MCF 10A (cell line): ENCODE data around the gene RANBP2. TPM values are rescaled to one million over a fixed set of nuclear protein-coding genes. Genes with fewer than 3 reads are reported as not detected.

Experiments used
- BruUV-seq: library from RNA; stranded (reverse); fragments of 400-500 nt; replicated peaks from 2 replicates; lab custom pipeline; 2021; lab: Mats Ljungman, UMichigan
- CTCF ChIA-PET: fragments of 300-600 bp; sonication (Branson Sonifier 250); formaldehyde crosslinking; extraction: SDS; loops from one replicate; lab custom pipeline; 2021; ENCODE audit warnings: antibody characterized with exemption, inconsistent platforms; lab: Yijun Ruan, JAX
- POLR2A ChIA-PET: fragments of 300-600, 350-650 bp; sonication (Branson Sonifier 250); formaldehyde crosslinking; extraction: SDS; loops from one replicate; lab custom pipeline; 2020; ENCODE audit warnings: antibody characterized with exemption, inconsistent platforms; lab: Yijun Ruan, JAX
- DNase-seq: peaks from one replicate; pipeline ENCODE4 v3.0.0-alpha.2; 2018; ENCODE audit not compliant: unreplicated experiment
- H3K27ac Mint-ChIP-seq: one replicate; pipeline ENCODE4 v1.8.0; 2022; ENCODE audit warnings: mild to moderate bottlenecking, low read depth, mixed read lengths; ENCODE audit not compliant: unreplicated experiment
- H3K27me3 Mint-ChIP-seq: one replicate; pipeline ENCODE4 v1.8.0; 2022; ENCODE audit warnings: mixed read lengths; ENCODE audit not compliant: insufficient read depth, unreplicated experiment
- H3K36me3 Mint-ChIP-seq: one replicate; pipeline ENCODE4 v1.8.0; 2022; ENCODE audit warnings: mild to moderate bottlenecking, moderate library complexity, mixed read lengths; ENCODE audit not compliant: insufficient read depth, unreplicated experiment
- H3K4me1 Mint-ChIP-seq: one replicate; pipeline ENCODE4 v1.8.0; 2022; ENCODE audit warnings: mixed read lengths; ENCODE audit not compliant: insufficient read depth, unreplicated experiment
- H3K4me3 Mint-ChIP-seq: one replicate; pipeline ENCODE4 v1.8.0; 2022; ENCODE audit warnings: mild to moderate bottlenecking, moderate library complexity, mixed read lengths; ENCODE audit not compliant: unreplicated experiment
- H3K9me3 Mint-ChIP-seq: one replicate; pipeline ENCODE4 v1.8.0; 2022; ENCODE audit warnings: mixed read lengths; ENCODE audit not compliant: unreplicated experiment
- intact Hi-C: fragments of 100-400 bp; cut with micrococcal nuclease; formaldehyde crosslinking; loops from 2 replicates; pipeline ENCODE4 v1.14.1; 2022
- total RNA-seq: library from RNA; stranded (reverse); gene quantifications from 2 replicates; pipeline ENCODE4 v1.2.3, GENCODE V29; 2022
- TF ChIP-seq, protein P1 (sequence below): fragments of 200-600 bp; IDR thresholded peaks from one replicate; pipeline ENCODE4 v1.8.0; 2022; ENCODE audit warnings: antibody characterized with exemption, mild to moderate bottlenecking; ENCODE audit not compliant: unreplicated experiment

Gene RANBP2
- total RNA-seq, 1 experiment from 2014 or later: 52.2 TPM

DNA sequence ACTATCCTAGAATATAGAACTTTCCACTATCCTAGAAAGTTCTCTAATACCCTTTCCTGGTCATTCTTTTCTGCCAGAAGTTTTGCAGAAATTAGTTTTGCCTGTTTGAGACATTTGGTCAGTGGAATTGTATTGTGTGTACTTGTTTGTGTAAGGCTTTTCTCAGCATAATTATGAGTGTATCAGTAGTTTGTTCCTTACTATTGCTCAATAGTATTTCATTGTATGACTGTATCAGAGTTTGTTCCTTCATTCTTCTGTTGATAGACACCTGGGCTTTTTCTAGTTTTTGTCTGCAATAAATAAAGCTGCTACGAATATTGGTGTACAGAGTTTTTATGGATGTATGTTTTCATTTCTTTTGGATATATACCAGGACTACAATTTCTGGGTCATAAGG, 94.5 kb downstream of the RANBP2 start:
- no peaks in the 10 kb centered on the region for H3K27me3 Mint-ChIP-seq
- no peak overlapping the region for H3K4me3 Mint-ChIP-seq
- intact Hi-C loops: no loop called here
- no TSS peak for BruUV-seq
- no peak for DNase-seq
- TF ChIP-seq, protein P1, sequence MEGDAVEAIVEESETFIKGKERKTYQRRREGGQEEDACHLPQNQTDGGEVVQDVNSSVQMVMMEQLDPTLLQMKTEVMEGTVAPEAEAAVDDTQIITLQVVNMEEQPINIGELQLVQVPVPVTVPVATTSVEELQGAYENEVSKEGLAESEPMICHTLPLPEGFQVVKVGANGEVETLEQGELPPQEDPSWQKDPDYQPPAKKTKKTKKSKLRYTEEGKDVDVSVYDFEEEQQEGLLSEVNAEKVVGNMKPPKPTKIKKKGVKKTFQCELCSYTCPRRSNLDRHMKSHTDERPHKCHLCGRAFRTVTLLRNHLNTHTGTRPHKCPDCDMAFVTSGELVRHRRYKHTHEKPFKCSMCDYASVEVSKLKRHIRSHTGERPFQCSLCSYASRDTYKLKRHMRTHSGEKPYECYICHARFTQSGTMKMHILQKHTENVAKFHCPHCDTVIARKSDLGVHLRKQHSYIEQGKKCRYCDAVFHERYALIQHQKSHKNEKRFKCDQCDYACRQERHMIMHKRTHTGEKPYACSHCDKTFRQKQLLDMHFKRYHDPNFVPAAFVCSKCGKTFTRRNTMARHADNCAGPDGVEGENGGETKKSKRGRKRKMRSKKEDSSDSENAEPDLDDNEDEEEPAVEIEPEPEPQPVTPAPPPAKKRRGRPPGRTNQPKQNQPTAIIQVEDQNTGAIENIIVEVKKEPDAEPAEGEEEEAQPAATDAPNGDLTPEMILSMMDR: no peak
- no peak overlapping the region for H3K27ac Mint-ChIP-seq
- peaks cover 52% of the 10 kb centered on the region for H3K36me3 Mint-ChIP-seq
- ChIA-PET POLR2A (no interaction called here), CTCF (no interaction called here)
- H3K4me1 Mint-ChIP-seq: no peaks in the 10 kb centered on the region
- H3K9me3 Mint-ChIP-seq: peaks cover 20% of the 10 kb centered on the region

DNA sequence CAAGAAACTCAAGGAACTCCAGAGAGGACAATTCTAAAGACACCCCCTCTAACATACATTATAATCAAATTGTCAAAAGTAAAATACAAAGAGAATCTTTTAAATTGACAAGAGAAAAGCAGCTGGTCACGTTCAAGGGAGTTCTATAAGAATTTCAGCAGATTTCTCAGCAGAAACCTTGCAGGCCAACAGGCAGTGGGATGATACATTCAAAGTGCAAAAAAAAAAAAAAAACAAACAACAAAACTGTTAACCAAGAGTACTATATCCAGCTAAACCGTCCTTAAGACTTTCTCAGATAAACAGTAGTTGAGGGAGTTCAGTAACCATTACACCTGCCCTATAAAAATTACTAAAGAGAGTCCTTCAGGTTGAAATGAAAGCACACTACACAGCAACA, 101.2 kb downstream of the RANBP2 start:
- no peak overlapping the region for H3K4me3 Mint-ChIP-seq
- H3K36me3 Mint-ChIP-seq: peaks cover 47% of the 10 kb centered on the region
- ChIA-PET POLR2A (no interaction called here), CTCF (no interaction called here)
- peaks cover 9% of the 10 kb centered on the region for H3K4me1 Mint-ChIP-seq
- H3K27ac Mint-ChIP-seq: no peak overlapping the region
- peaks cover 7% of the 10 kb centered on the region for H3K9me3 Mint-ChIP-seq
- H3K27me3 Mint-ChIP-seq: no peaks in the 10 kb centered on the region
- intact Hi-C loops: no loop called here
- no peak for DNase-seq
- no TSS peak for BruUV-seq
- TF ChIP-seq, protein P1: no peak

DNA sequence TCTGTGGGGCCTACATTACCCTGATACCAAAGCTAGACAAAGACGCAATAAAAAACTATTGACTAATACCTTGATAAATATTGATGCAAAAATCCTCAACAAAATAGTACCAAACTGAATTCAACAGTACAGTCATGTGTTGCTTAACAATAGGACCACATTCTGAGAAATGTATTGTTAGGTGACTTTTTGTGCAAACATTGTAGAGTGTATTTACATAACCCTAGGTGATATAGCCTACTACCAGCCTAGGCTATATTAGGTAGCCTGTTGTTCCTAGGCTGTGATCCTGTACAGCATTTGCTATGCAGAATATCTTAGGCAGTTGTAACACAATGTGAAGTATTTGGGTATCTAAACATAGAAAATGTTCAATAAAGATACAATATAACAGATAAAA, 104.0 kb downstream of the RANBP2 start:
- Mint-ChIP-seq H3K27ac (no peak overlapping the region), H3K36me3 (peaks cover 24% of the 10 kb centered on the region), H3K9me3 (peaks cover 7% of the 10 kb centered on the region), H3K4me3 (no peak overlapping the region), H3K27me3 (no peaks in the 10 kb centered on the region), H3K4me1 (peaks cover 9% of the 10 kb centered on the region)
- TF ChIP-seq, protein P1: no peak
- POLR2A ChIA-PET: interaction anchor here (1.2 kb wide), 1 partner anchor 47 kb away, joined by 4 read pairs; no protein-coding TSS in a partner anchor
- no TSS peak for BruUV-seq
- intact Hi-C loops: no loop called here
- CTCF ChIA-PET: no interaction called here
- DNase-seq: no peak

DNA sequence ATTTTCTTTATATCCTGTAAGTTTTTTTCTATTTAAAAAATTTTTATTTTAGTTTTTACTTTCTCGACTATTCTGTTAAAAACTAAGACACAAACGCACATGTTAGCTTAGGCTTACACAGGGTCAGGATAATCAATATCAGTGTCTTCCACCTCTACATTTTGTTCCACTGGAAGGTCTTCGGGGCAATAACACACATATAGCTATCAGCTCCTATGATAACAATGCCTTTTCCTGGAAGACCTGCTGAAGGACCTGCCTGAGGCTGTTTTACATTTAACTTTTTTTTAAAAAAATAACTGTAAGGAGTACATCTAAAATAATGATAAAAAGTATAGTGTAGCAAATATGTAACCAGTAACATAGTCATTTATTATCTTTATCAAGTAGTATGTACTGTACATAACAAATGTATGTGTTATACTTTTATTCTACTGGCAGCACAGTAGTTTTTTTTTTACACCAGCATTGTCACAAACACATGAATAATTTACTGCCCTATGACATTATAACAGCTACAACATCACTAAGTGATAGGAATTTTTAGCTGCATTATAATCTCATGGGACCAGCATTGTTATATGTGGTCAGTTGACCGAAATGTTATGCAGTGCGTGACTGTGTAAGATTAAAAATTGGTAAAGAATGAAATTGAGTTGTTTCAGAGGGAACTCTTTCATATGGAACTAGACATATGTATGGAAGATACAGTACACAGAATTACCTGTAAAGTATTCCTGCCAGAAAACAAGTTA, 105.2 kb downstream of the RANBP2 start:
- Mint-ChIP-seq H3K4me1 (peaks cover 9% of the 10 kb centered on the region), H3K27ac (no peak overlapping the region), H3K27me3 (no peaks in the 10 kb centered on the region), H3K9me3 (peaks cover 7% of the 10 kb centered on the region), H3K4me3 (no peak overlapping the region), H3K36me3 (peaks cover 16% of the 10 kb centered on the region)
- intact Hi-C loops: no loop called here
- ChIA-PET POLR2A (interaction anchor here (0.7 kb wide), 1 partner anchor 8 kb away, joined by 3 read pairs; no protein-coding TSS in a partner anchor), CTCF (interaction anchor here (0.5 to 0.7 kb wide), 2 partner anchors 9 to 667 kb away, joined by 3 to 5 read pairs; no protein-coding TSS in a partner anchor)
- DNase-seq: no peak
- TF ChIP-seq, protein P1: no peak
- BruUV-seq: no TSS peak
